Natural killer cell (primary cell): ENCODE results near the gene PRKG1. TPM values are rescaled to one million over a fixed set of nuclear protein-coding genes. Genes with fewer than 3 reads are reported as not detected.

Experiments
- ATAC-seq, 3 donors: fragments of 150-1000 bp in 2 of 3; fragments of 200-7000 bp in 1 of 3; cut with Tn5 transposase; 1 replicate in 1 of 3; 2 replicates in 2 of 3; pipeline ENCODE4 v1.10.0; 2021; ENCODE audit warnings: mild to moderate bottlenecking in 2 of 3, moderate library complexity in 2 of 3
- DNase-seq, 2 donors: peaks; one replicate each; pipeline versions ENCODE4 v3.0.0 to v3.0.0-alpha.2; 2013 to 2021; ENCODE audit warnings: mixed read lengths in 1 of 2
- H3K27ac ChIP-seq: one replicate; pipeline ENCODE4 v1.5.1; 2013; ENCODE audit warnings: mild to moderate bottlenecking, low read length
- H3K27me3 ChIP-seq: one replicate; pipeline ENCODE4 v1.6.1; 2013; ENCODE audit warnings: low read length; ENCODE audit not compliant: control insufficient read depth, insufficient read depth
- H3K36me3 ChIP-seq: one replicate; pipeline ENCODE4 v1.6.1; 2013; ENCODE audit warnings: low read length; ENCODE audit not compliant: control insufficient read depth, insufficient read depth
- H3K4me1 ChIP-seq: one replicate; pipeline ENCODE4 v1.6.1; 2013; ENCODE audit warnings: low read length; ENCODE audit not compliant: control insufficient read depth, insufficient read depth
- H3K4me3 ChIP-seq: one replicate; pipeline ENCODE4 v1.5.1; 2013; ENCODE audit warnings: low read length
- H3K9me3 ChIP-seq: one replicate; pipeline ENCODE4 v1.6.1; 2013; ENCODE audit warnings: low read length; ENCODE audit not compliant: control insufficient read depth, insufficient read depth
- H3K27ac Mint-ChIP-seq, 2 donors: one replicate each; pipeline ENCODE4 v1.8.0; 2022; ENCODE audit warnings: mild to moderate bottlenecking in 2 of 2, mixed read lengths in 2 of 2, moderate library complexity in 1 of 2
- H3K27me3 Mint-ChIP-seq, 2 donors: one replicate each; pipeline ENCODE4 v1.8.0; 2022; ENCODE audit warnings: low read depth in 2 of 2, mixed read lengths in 2 of 2
- H3K36me3 Mint-ChIP-seq: one replicate; pipeline ENCODE4 v1.8.0; 2022; ENCODE audit warnings: mixed read lengths
- H3K4me1 Mint-ChIP-seq, 2 donors: one replicate each; pipeline ENCODE4 v1.8.0; 2022; ENCODE audit warnings: mixed read lengths in 2 of 2
- H3K4me3 Mint-ChIP-seq: one replicate; pipeline ENCODE4 v1.8.0; 2022; ENCODE audit warnings: mild to moderate bottlenecking, moderate library complexity, mixed read lengths
- H3K9me3 Mint-ChIP-seq, 2 donors: one replicate each; pipeline ENCODE4 v1.8.0; 2022; ENCODE audit warnings: mixed read lengths in 2 of 2
- WGBS: methylation state at CpG from one replicate; pipeline ENCODE4 v1.1.7; 2013; ENCODE audit warnings: missing lambda C conversion rate; ENCODE audit not compliant: insufficient coverage; 5-methylcytosine and 5-hydroxymethylcytosine counted together
- intact Hi-C: fragments of 100-400 bp; cut with micrococcal nuclease; formaldehyde crosslinking; loops from one replicate; pipeline ENCODE4 v1.14.2; 2022
- total RNA-seq, 4 donors: library from RNA; stranded (reverse); fragments of 120-200 nt in 1 of 4; gene quantifications; one replicate each; pipeline versions ENCODE4 v1.2.3 to v1.2.4, GENCODE V29; 2013 to 2022
- TF ChIP-seq, protein P1 (sequence below): fragments of 200-600 bp; IDR thresholded peaks from one replicate; pipeline ENCODE4 v1.8.0; 2022; ENCODE audit warnings: antibody characterized with exemption

The PRKG1 gene
- total RNA-seq, 3 donors from 2014 or later (not counting 1 experiment from before 2014, with no cell fraction given): 0.23 to 0.41 (median 0.35) TPM

DNA sequence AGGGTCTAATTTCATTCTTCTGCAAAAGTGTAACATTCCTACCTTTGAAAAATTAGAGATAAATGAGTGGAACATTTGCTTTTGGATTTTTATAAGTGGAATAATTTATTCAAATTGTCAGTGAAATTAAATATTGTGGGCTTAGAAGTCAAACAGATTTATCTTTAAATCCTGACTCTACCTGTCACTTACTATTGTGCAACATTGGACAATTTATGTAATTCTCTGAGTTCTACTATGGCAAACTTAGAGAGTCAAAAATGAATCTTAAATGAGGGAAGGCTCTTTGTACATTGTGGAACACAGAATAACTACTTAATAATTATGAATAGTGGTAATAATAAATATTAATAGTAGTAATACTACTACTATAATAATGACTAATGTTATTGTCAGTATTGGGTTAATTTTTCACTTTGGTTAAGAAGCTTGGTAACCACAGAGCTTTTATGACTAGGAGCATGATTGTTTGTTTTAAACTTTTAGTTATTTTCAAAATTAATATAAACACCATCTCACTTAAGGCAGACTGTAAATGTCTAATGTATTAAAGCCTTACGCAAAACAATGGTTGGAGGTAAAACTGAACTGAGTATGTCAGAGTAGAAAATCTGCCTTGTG is 70.0 kb downstream of the PRKG1 start:
- ATAC-seq (no peak), DNase-seq (no peak)
- Mint-ChIP-seq H3K4me3 (no peak overlapping the region), H3K4me1 (no peaks in the 10 kb centered on the region), H3K9me3 (no peaks in the 10 kb centered on the region), H3K27me3 (no peaks in the 10 kb centered on the region), H3K36me3 (no peaks in the 10 kb centered on the region), H3K27ac (no peak overlapping the region)
- Histone ChIP-seq H3K27me3 (no peaks in the 10 kb centered on the region), H3K4me3 (no peak overlapping the region), H3K9me3 (no peaks in the 10 kb centered on the region), H3K27ac (no peak overlapping the region), H3K36me3 (no peaks in the 10 kb centered on the region), H3K4me1 (no peaks in the 10 kb centered on the region)
- TF ChIP-seq, protein P1, sequence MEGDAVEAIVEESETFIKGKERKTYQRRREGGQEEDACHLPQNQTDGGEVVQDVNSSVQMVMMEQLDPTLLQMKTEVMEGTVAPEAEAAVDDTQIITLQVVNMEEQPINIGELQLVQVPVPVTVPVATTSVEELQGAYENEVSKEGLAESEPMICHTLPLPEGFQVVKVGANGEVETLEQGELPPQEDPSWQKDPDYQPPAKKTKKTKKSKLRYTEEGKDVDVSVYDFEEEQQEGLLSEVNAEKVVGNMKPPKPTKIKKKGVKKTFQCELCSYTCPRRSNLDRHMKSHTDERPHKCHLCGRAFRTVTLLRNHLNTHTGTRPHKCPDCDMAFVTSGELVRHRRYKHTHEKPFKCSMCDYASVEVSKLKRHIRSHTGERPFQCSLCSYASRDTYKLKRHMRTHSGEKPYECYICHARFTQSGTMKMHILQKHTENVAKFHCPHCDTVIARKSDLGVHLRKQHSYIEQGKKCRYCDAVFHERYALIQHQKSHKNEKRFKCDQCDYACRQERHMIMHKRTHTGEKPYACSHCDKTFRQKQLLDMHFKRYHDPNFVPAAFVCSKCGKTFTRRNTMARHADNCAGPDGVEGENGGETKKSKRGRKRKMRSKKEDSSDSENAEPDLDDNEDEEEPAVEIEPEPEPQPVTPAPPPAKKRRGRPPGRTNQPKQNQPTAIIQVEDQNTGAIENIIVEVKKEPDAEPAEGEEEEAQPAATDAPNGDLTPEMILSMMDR: no peak
- intact Hi-C loops: no loop called here
- WGBS: 100% methylated on average over 1 of the region's 1 CpG

DNA sequence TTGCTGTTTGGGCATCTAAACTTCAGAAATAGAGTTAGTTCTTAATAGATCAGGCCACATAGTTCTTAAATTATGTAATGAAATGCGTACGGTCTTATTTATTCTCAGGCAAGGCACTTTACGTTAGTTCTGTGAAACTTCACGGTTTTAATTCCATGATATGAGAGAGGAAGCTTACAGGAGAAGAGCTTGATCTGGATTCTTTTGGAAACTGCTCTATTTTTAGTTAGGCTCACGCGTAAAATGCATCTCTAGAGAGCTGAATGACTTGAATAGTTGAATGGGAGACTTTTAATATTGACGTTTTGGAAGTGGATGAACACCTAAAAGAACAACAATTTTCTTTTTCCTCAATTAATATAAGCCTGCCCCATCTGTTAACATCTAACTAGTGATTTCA is 71.1 kb downstream of the PRKG1 start:
- H3K36me3 Mint-ChIP-seq: no peaks in the 10 kb centered on the region
- TF ChIP-seq, protein P1: no peak
- no peak overlapping the region for H3K4me3 Mint-ChIP-seq
- no peaks in the 10 kb centered on the region for H3K27me3 ChIP-seq
- no peaks in the 10 kb centered on the region for H3K4me1 Mint-ChIP-seq
- H3K9me3 ChIP-seq: no peaks in the 10 kb centered on the region
- no peaks in the 10 kb centered on the region for H3K27me3 Mint-ChIP-seq
- no peaks in the 10 kb centered on the region for H3K36me3 ChIP-seq
- H3K4me3 ChIP-seq: no peak overlapping the region
- no peaks in the 10 kb centered on the region for H3K4me1 ChIP-seq
- H3K27ac ChIP-seq: no peak overlapping the region
- H3K27ac Mint-ChIP-seq: no peak overlapping the region
- DNase-seq (no peak), ATAC-seq (no peak)
- intact Hi-C loops: no loop called here
- H3K9me3 Mint-ChIP-seq: no peaks in the 10 kb centered on the region
- 94% methylated on average over 6 of the region's 7 CpGs for WGBS

DNA sequence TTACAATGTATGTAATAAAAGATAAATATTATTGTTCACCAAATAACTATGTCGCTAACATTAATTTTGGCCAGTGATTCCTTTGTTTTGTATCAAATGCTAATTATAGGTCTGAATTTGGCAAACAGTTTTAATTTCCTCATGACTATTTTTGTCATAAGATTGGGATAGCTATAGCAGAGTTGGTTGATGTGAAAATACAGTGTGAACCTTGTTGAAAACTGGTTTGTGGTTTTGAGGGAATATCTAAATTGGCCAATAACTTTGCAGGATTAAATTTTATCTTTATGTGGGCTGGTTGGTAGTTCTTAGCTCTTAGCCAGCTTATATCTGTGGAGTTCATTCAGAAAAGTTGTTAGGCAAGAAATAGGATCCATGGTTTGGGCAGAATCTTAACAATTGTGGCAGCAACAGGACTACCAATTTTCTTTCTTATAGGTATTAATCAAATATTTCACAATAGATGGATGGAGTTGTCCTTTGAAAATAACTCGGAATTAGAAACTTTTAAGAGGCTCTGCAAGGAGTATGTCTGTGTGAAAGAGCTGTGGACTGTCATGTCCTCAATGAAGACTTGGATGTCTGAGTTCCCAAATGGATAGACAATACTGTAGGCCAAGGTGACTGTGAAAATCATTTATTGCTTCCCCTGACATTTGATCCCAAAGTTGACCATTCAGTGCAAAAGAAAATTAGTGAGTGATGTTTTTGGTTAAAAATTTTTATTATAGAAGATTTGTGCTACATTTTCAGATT is 73.5 kb downstream of the PRKG1 start:
- Histone ChIP-seq H3K27ac (no peak overlapping the region), H3K9me3 (no peaks in the 10 kb centered on the region), H3K36me3 (no peaks in the 10 kb centered on the region), H3K4me1 (no peaks in the 10 kb centered on the region), H3K27me3 (no peaks in the 10 kb centered on the region), H3K4me3 (no peak overlapping the region)
- TF ChIP-seq, protein P1: no peak
- DNase-seq (no peak), ATAC-seq (no peak)
- intact Hi-C loops: no loop called here
- Mint-ChIP-seq H3K4me1 (no peaks in the 10 kb centered on the region), H3K9me3 (no peaks in the 10 kb centered on the region), H3K36me3 (no peaks in the 10 kb centered on the region), H3K4me3 (no peak overlapping the region), H3K27ac (no peak overlapping the region), H3K27me3 (no peaks in the 10 kb centered on the region)
- 95% methylated on average over 2 of the region's 2 CpGs for WGBS
